NCI-H1436 (cell line): ENCODE results near the gene GPRC5B.
A peak's percentile ranks its signal among the peaks of the same experiment; 100 is the strongest.

Experiments
- DNase-seq: peaks from one replicate; lab custom pipeline; 2025; lab: John Stamatoyannopoulos, UW

Gene GPRC5B, protein sequence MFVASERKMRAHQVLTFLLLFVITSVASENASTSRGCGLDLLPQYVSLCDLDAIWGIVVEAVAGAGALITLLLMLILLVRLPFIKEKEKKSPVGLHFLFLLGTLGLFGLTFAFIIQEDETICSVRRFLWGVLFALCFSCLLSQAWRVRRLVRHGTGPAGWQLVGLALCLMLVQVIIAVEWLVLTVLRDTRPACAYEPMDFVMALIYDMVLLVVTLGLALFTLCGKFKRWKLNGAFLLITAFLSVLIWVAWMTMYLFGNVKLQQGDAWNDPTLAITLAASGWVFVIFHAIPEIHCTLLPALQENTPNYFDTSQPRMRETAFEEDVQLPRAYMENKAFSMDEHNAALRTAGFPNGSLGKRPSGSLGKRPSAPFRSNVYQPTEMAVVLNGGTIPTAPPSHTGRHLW

GRCh38 chr16:19884611-19885450 is at the start of gene GPRC5B:
Gene GPRC5B (minus strand): TSS chr16:19884848. CDS start chr16:19872845, 12,003 bp downstream.
- DNase-seq: peak; percentile 51

- no peak for DNase-seq
Observed at GRCh38 chr16:19933740-19934139, 49.1 kb upstream of the GPRC5B start.

GRCh38 chr16:19929062-19929511 is 44.4 kb upstream of the GPRC5B start:
- DNase-seq: no peak

DNA sequence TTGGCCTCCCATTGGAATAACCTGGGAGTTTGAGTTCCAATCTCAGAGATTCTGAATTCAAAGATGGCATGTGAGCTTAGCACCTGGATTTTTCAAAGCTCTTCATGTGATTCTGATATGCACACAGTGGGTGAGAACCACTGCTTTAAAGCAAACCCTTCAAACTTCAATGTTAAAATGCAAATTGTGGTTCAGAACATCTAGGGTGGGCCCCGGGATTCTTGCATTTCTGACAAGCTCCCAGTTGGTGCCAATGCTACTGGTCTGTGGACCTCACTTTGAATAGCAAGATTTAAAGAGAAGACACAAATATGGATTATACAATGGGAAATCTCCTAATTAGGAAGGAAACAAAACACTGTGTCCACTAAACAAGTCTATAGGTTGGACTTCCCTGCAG is 43.8 kb upstream of the GPRC5B start:
- no peak for DNase-seq

- no peak for DNase-seq
Observed at GRCh38 chr16:19926449-19927390, 42.1 kb upstream of the GPRC5B start.

DNA sequence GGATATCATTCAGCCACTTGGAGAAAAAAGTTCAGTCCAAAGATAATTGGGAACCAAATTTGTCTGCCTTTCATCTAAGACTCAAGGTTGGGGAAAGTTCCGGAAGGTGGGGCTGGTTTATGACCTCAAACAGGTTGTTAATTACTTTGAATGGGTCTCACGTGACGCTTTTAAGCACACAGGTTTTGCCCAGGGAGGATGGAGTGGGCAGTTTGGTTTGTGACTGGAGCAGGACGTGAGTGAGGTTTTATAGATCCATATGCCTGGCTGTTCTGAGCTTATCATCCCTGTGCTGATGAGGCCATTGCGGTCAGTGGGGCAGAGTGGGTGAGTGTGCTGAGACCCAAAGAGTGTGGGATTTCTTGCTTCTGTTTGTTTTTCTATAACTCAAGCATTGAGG is 38.7 kb upstream of the GPRC5B start:
- DNase-seq: no peak

- no peak for DNase-seq
Observed at GRCh38 chr16:19919142-19919541, 34.5 kb upstream of the GPRC5B start.

DNA sequence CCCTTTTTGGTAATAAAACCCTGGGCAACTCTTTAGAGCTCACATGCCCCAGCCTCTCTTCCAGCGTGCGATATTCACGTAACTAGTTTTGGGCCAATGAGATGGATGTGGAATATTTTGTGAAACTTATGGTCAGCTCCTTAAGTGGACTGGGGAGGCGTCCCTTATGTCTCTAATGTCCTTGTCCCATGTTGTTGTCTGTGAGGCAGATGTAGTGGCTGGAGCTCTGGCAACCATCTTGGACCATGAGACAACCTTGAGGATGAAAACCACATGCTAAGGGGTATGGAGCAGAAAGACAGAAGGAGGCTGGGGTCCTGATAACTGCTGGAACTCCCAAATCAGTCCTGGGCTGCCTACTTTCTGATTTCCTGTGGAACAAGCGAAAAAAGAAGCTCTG is 31.4 kb upstream of the GPRC5B start:
- no peak for DNase-seq

GRCh38 chr16:19914877-19915276 is 30.2 kb upstream of the GPRC5B start:
- DNase-seq: no peak

- DNase-seq: no peak
Observed at GRCh38 chr16:19913340-19913645, 28.6 kb upstream of the GPRC5B start.

DNA sequence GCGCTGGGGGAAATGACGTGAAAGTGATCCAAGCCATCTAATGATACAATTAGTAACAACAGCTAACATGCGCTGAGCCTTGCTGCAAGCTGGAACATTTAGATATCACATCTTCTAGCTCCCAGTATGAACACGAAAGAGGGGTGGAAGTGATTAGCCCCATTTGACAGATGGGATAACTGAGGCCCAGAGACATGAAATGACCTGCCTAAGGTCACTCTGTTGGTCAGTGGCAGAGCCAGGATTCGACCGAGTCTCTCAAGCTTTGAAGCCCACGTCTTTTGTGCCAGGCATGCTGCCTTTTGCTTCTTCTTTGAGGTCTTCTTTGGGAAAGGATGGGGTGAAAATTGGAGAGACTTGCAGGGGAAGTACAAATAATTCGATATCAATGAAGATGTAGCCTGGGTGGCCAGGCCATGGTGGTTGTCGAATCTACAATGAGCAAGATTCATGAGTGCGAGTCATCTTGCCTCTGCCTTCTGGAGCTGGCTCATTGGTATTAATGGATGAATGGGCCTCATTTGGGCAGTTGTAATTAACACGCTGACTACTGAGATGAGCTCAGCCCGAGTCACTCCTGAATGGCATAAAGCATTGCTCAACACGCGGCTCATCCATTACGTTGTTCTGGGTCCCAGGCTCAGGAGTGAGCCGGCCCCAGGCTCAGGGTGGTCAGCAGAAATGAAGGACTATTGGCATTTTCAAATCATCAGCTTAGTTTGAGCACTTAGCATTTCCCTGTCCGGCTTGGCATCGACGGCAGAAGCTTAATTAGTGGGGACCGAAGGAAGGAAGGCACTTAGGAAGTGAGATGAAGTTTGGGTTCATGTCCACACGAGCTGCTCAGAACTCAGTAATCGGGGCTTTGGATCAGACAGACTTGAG is 28.0 kb upstream of the GPRC5B start:
- DNase-seq: no peak

DNA sequence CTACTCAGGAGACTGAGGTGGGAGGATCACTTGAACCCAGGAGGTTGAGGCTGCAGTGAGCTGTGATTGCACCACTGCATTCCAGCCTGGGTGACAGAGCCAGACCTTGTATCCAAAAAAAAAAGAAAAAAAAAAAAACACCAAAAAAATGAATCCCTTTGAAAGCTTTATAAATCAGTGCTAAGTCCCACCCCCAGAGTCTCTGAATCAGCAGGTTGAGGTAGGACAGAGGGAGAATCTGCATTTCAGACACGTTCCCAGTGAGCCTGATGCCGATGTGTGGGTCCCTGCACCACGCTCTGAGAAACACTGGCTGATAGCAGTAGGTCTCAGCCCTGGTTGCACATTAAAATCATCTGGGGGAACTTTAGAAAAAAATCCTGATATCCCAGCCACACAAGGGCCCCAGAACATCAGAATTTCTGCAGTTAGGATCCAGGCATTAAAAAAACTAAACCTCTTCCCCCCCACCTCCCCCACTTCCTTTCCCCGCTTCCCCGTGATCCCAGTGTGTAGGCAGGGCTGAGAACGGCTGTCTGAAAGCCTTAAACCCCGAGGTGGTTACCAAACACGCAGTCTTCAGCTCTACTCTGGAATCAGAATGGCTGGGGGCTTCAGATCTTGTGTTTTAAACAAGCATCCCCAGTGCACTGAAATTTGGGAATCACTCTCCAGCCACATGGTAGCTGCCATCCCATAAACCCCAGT is 27.3 kb upstream of the GPRC5B start:
- DNase-seq: no peak

- no peak for DNase-seq
Observed at GRCh38 chr16:19911204-19911603, 26.6 kb upstream of the GPRC5B start.

DNA sequence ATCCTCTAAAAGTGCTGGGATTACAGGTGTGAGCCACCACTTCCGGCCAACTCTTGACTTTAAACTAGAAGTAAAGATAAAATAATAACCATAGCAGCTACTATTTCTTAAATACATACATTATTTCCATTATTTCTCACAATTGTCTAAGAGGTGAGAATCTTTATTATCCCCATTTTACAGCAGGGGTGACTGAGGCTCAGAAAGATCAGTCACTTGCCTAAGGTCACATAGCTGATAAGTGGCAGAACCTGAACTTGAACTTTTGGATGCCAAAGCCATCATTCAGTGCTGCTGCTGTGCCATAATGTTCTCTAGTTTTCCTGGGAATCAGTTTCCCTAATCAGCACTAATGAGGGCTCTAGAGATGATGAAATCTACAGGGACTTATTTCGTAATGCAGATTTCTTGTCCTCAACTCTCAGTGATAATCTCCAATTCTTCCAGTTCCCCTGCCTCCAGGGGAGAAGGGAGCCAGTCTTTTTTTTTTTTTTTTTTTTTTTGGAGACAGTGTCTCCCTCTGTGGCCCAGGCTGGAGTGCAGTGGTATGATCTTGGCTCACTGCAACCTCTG is 25.2 kb upstream of the GPRC5B start:
- DNase-seq: no peak

DNA sequence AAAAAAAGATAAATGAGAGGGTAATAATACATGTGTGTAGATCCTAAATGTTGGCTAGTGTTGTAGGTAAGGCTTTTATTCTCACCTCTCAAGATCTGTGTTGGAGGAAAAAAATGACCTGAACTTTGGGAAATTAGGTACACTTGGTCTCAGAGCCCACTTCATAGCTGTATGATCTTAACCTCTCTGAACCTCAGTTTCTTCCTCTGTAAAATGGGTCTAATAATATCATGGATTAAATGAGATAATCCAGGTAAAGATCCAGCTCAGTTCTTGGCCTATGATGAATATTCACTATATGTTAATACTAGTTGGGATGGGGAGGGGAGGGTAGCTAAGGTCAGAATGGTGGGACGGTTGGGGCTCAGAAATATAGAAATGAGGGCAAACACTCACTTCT is 24.3 kb upstream of the GPRC5B start:
- DNase-seq: no peak

DNA sequence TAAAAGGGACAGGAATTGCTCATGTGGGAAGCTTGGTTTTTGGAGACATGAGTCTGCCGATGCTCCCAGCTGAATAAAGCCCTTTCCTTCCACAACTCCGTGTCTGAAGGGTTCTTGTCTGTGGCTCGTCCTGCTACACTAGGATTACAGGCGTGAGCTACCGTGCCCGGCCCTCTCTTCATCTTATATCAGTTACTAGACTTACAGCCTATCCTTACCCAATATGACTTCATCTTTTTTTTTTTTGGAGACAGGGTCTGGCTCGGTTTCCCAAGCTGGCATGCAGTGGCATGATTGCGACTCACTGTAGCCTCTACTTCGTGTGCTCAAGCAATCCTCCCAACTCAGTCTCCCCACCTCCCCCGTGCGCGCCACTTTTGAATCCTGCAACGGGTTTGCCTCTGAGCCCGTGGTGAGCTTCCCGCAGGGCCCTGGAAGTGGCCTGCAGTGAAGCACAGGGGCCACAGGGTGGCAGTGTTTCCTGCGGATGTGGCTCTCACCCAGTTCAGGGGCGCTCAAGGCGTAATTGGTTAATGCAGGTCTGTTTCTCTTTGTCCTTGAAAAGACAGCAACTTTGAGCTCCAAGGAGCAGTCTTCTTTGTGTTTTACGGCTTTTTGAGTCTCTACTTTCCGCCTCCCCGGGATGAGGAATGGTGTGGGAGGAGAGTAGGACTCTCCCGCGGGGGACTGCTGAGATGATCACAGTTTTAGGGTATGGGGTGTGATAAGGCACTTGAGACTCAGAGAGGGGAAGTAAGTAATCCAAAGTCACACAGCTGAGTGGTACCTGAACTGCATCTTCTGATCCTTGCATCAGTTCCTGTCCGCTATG is 22.7 kb upstream of the GPRC5B start:
- DNase-seq: peak; percentile 68

DNA sequence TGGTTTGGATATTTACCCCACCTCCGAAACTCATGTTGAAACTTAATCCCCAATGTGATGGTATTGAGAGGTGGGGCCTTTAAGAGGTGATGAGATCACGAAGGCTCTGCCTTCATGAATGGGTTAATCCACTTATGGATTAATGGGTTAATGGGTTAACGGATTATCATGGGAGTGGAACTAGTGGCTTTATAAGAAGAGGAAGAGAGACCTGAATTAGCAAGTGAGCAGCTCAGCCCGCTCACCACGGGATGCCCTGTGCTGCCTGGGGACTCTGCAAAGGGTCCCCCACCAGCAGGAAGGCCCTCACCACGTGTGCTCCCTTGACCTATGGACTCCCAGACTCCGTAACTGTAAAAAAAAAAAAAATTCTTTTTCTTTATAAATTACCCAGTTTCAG is 16.5 kb upstream of the GPRC5B start:
- no peak for DNase-seq

- no peak for DNase-seq
Observed at GRCh38 chr16:19899605-19899955, 14.9 kb upstream of the GPRC5B start.

DNA sequence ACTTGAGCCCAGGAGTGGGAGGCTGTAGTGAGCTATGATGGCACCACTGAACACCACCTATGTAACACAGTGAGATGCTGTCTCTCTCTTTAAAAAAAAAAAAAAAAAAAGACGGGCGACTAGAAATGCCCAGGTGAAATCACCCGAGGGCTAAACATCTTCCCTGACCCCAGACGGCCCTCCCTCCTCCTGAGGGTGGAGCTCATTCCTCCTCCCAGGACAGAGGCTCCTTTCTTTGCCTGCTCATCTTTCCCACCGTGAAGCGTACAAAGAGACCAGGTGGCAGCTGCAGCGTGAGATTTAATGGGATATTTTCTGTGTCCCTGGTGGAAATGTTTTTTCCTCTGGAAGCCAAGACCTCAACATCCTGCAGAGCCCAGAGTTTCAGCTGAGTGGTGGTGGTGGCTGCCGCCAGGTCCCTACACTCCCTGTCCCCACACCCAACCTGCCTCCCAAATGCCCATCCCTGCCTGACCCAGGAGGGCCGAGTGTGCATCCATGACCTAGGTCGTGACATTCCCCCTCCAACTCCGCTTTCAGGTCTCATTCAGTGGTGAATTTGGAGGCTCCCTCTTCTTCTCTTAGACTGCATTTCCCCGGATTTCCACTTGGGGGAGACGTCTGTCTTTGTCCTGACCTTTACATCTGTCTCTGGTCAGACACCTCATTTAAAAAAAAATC is 14.4 kb upstream of the GPRC5B start:
- DNase-seq: peak; percentile 26
